ENCODE results near the gene PDGFA. TPM values are rescaled to one million over a fixed set of nuclear protein-coding genes. Genes with fewer than 3 reads are reported as not detected.

Gene PDGFA
- total and polyA plus RNA-seq, 2 experiments from 2014 or later, result 35.6 to 43.1 TPM

- no peak for TF ChIP-seq ZNF462 (CRISPR knock-in tag; IDR thresholded peaks at IDR 0.05)
- TF ChIP-seq ZNF331 (CRISPR knock-in tag; IDR thresholded peaks at IDR 0.05; ENCODE audit: low read depth), result no peak
- no peak for TF ChIP-seq ZNF114 (CRISPR knock-in tag; IDR thresholded peaks at IDR 0.05)
- TF ChIP-seq NANOG (IDR thresholded peaks at IDR 0.05; ENCODE audit: borderline replicate concordance), result no peak
These were observed 25.4 kb downstream of the PDGFA start (continued) for GRCh38 chr7:494259-494687.

- Histone ChIP-seq H3F3A (replicated peaks; ENCODE audit: low read depth) (no peaks in the 10 kb centered on the region), H4K20me1 (replicated peaks; ENCODE audit: insufficient read depth) (peaks cover 5% of the 10 kb centered on the region), H3K9me2 (ENCODE audit: insufficient read depth) (no peaks in the 10 kb centered on the region), H2AFZ (no peak overlapping the region), H3K79me2 (replicated peaks; ENCODE audit: insufficient read depth) (no peaks in the 10 kb centered on the region), H3K4me1 (ENCODE audit: insufficient read depth) (no peaks in the 10 kb centered on the region), H3K27me3 (ENCODE audit: insufficient read depth) (no peaks in the 10 kb centered on the region), H3K4me3 (no peak overlapping the region), H3K27ac (ENCODE audit: low read depth) (no peak overlapping the region), H3K36me3 (ENCODE audit: insufficient read depth) (no peaks in the 10 kb centered on the region), H3K4me2 (no peak overlapping the region)
- no peak overlapping the region for H3K4me3 Mint-ChIP-seq
- peaks cover 37% of the 10 kb centered on the region for H3K36me3 Mint-ChIP-seq (ENCODE audit: low read depth)
- H3K27ac Mint-ChIP-seq, result no peak overlapping the region
- DNase-seq (ENCODE audit: low spot score) (no peak), ATAC-seq (no peak)
- H3K27me3 Mint-ChIP-seq (ENCODE audit: insufficient read depth, low read depth, poor library complexity), result peaks cover 10% of the 10 kb centered on the region
- H3K9me3 Mint-ChIP-seq, result peaks cover 10% of the 10 kb centered on the region; the same call in 2 of the 3 replicates
- H3K4me1 Mint-ChIP-seq, result peaks cover 14% of the 10 kb centered on the region; the same call in 2 of the 3 replicates
- TF ChIP-seq EZH2phosphoT487 (IDR thresholded peaks at IDR 0.05; ENCODE audit: unreplicated experiment) (no peak), POLR2AphosphoS5 (IDR thresholded peaks at IDR 0.05; ENCODE audit: low read depth) (no peak), EZH2 (IDR thresholded peaks at IDR 0.05; ENCODE audit: low read depth, unreplicated experiment) (no peak), STAT1 (IDR thresholded peaks at IDR 0.05; ENCODE audit: unreplicated experiment) (no peak), CTCF (conservative IDR thresholded peaks at IDR 0.05; ENCODE audit: low read depth in 2 of 2) (no peak), JUNB (IDR thresholded peaks at IDR 0.05; ENCODE audit: unreplicated experiment) (no peak), ZNF114 (CRISPR knock-in tag; IDR thresholded peaks at IDR 0.05) (no peak), CREB1 (CRISPR knock-in tag; IDR thresholded peaks at IDR 0.05; ENCODE audit: low read depth) (no peak), ETS1 (IDR thresholded peaks at IDR 0.05) (no peak)
These were observed 25.9 kb downstream of the PDGFA start for GRCh38 chr7:493661-494251.

Data from GM23338 (cell line).